ENCODE data around the gene EVI5.
"Not testable (repeated sequence)": the region's sequence is repeated elsewhere in the genome, so short reads cannot be mapped to it uniquely, and the experiment has no call there.

EVI5 gene

GRCh38 chr1:92619466-92620189, 165.3 kb downstream of the EVI5 start:
- no peak overlapping the region for H2AFZ ChIP-seq (ENCODE audit: low read depth, low read length)
- peaks cover 2% of the 10 kb centered on the region for H3K9me3 ChIP-seq (ENCODE audit: low read length)
- no peaks in the 10 kb centered on the region for H3K27me3 ChIP-seq (ENCODE audit: insufficient read depth, low read length)
- peaks cover 6% of the 10 kb centered on the region for H3K36me3 ChIP-seq (ENCODE audit: insufficient read depth, low read length)
- H3K4me1 ChIP-seq (ENCODE audit: insufficient read depth, low read length) = no peaks in the 10 kb centered on the region
- H3K4me3 ChIP-seq (ENCODE audit: low read length) = no peak overlapping the region

GRCh38 chr1:92601044-92601443, 183.9 kb downstream of the EVI5 start:
- H3K36me3 ChIP-seq (ENCODE audit: insufficient read depth, low read length) = peaks cover 3% of the 10 kb centered on the region
- H3K27me3 ChIP-seq (ENCODE audit: insufficient read depth, low read length) = no peaks in the 10 kb centered on the region

GRCh38 chr1:92599184-92599583, 185.7 kb downstream of the EVI5 start:
- Histone ChIP-seq H3K36me3 (ENCODE audit: insufficient read depth, low read length) (no peaks in the 10 kb centered on the region), H2AFZ (ENCODE audit: low read depth, low read length) (no peak overlapping the region), H3K4me3 (ENCODE audit: low read length) (no peak overlapping the region), H3K9me3 (ENCODE audit: low read length) (peaks cover 2% of the 10 kb centered on the region), H3K4me1 (ENCODE audit: insufficient read depth, low read length) (no peaks in the 10 kb centered on the region), H3K27me3 (ENCODE audit: insufficient read depth, low read length) (no peaks in the 10 kb centered on the region)

More at GRCh38 chr1:92601044-92601443, 183.9 kb downstream of the EVI5 start:
- Histone ChIP-seq H2AFZ (ENCODE audit: low read depth, low read length) (no peak overlapping the region), H3K4me1 (ENCODE audit: insufficient read depth, low read length) (no peaks in the 10 kb centered on the region), H3K9me3 (ENCODE audit: low read length) (peaks cover 2% of the 10 kb centered on the region), H3K4me3 (ENCODE audit: low read length) (no peak overlapping the region)

- not testable (repeated sequence) for H3K9me3 ChIP-seq (ENCODE audit: low read length); H3K27me3 ChIP-seq (ENCODE audit: insufficient read depth, low read length); H3K36me3 ChIP-seq (ENCODE audit: insufficient read depth, low read length); H2AFZ ChIP-seq (ENCODE audit: low read depth, low read length); H3K4me3 ChIP-seq (ENCODE audit: low read length); H3K4me1 ChIP-seq (ENCODE audit: insufficient read depth, low read length)
Observed at GRCh38 chr1:92589361-92589760, 195.5 kb downstream of the EVI5 start.

- H2AFZ ChIP-seq (ENCODE audit: low read depth, low read length) = no peak overlapping the region
- no peak overlapping the region for H3K4me3 ChIP-seq (ENCODE audit: low read length)
- H3K4me1 ChIP-seq (ENCODE audit: insufficient read depth, low read length) = no peaks in the 10 kb centered on the region
- H3K9me3 ChIP-seq (ENCODE audit: low read length) = peaks cover 4% of the 10 kb centered on the region
- H3K36me3 ChIP-seq (ENCODE audit: insufficient read depth, low read length) = no peaks in the 10 kb centered on the region
- H3K27me3 ChIP-seq (ENCODE audit: insufficient read depth, low read length) = no peaks in the 10 kb centered on the region
Observed at GRCh38 chr1:92587445-92587844, 197.5 kb downstream of the EVI5 start.

GRCh38 chr1:92585831-92586230, 199.1 kb downstream of the EVI5 start:
- no peak overlapping the region for H2AFZ ChIP-seq (ENCODE audit: low read depth, low read length)

GRCh38 chr1:92584810-92585209, 200.1 kb downstream of the EVI5 start:
- H3K27me3 ChIP-seq (ENCODE audit: insufficient read depth, low read length); H2AFZ ChIP-seq (ENCODE audit: low read depth, low read length); H3K4me3 ChIP-seq (ENCODE audit: low read length); H3K4me1 ChIP-seq (ENCODE audit: insufficient read depth, low read length); H3K9me3 ChIP-seq (ENCODE audit: low read length); H3K36me3 ChIP-seq (ENCODE audit: insufficient read depth, low read length): not testable (repeated sequence)

More at GRCh38 chr1:92585831-92586230, 199.1 kb downstream of the EVI5 start:
- Histone ChIP-seq H3K36me3 (ENCODE audit: insufficient read depth, low read length) (no peaks in the 10 kb centered on the region), H3K4me1 (ENCODE audit: insufficient read depth, low read length) (no peaks in the 10 kb centered on the region), H3K27me3 (ENCODE audit: insufficient read depth, low read length) (no peaks in the 10 kb centered on the region), H3K4me3 (ENCODE audit: low read length) (no peak overlapping the region), H3K9me3 (ENCODE audit: low read length) (peaks cover 4% of the 10 kb centered on the region)

GRCh38 chr1:92583821-92584760, 200.8 kb downstream of the EVI5 start:
- Histone ChIP-seq H3K27me3 (ENCODE audit: insufficient read depth, low read length) (no peaks in the 10 kb centered on the region), H2AFZ (ENCODE audit: low read depth, low read length) (no peak overlapping the region), H3K36me3 (ENCODE audit: insufficient read depth, low read length) (no peaks in the 10 kb centered on the region), H3K4me1 (ENCODE audit: insufficient read depth, low read length) (no peaks in the 10 kb centered on the region), H3K4me3 (ENCODE audit: low read length) (no peak overlapping the region), H3K9me3 (ENCODE audit: low read length) (peaks cover 3% of the 10 kb centered on the region)

GRCh38 chr1:92577261-92577895, 207.5 kb downstream of the EVI5 start:
- Histone ChIP-seq H2AFZ (ENCODE audit: low read depth, low read length) (no peak overlapping the region), H3K27me3 (ENCODE audit: insufficient read depth, low read length) (no peaks in the 10 kb centered on the region), H3K9me3 (ENCODE audit: low read length) (no peaks in the 10 kb centered on the region), H3K36me3 (ENCODE audit: insufficient read depth, low read length) (no peaks in the 10 kb centered on the region), H3K4me3 (ENCODE audit: low read length) (no peak overlapping the region), H3K4me1 (ENCODE audit: insufficient read depth, low read length) (no peaks in the 10 kb centered on the region)

- Histone ChIP-seq H3K36me3 (ENCODE audit: insufficient read depth, low read length) (no peaks in the 10 kb centered on the region), H2AFZ (ENCODE audit: low read depth, low read length) (no peak overlapping the region), H3K27me3 (ENCODE audit: insufficient read depth, low read length) (no peaks in the 10 kb centered on the region), H3K4me1 (ENCODE audit: insufficient read depth, low read length) (no peaks in the 10 kb centered on the region), H3K9me3 (ENCODE audit: low read length) (no peaks in the 10 kb centered on the region), H3K4me3 (ENCODE audit: low read length) (no peak overlapping the region)
Observed at GRCh38 chr1:92575123-92575522, 209.8 kb downstream of the EVI5 start.

GRCh38 chr1:92572520-92572919, 212.4 kb downstream of the EVI5 start:
- Histone ChIP-seq H3K4me3 (ENCODE audit: low read length) (no peak overlapping the region), H3K9me3 (ENCODE audit: low read length) (no peaks in the 10 kb centered on the region), H3K27me3 (ENCODE audit: insufficient read depth, low read length) (no peaks in the 10 kb centered on the region), H2AFZ (ENCODE audit: low read depth, low read length) (no peak overlapping the region), H3K36me3 (ENCODE audit: insufficient read depth, low read length) (peaks cover 2% of the 10 kb centered on the region), H3K4me1 (ENCODE audit: insufficient read depth, low read length) (no peaks in the 10 kb centered on the region)

GRCh38 chr1:92571578-92571977, 213.3 kb downstream of the EVI5 start:
- Histone ChIP-seq H3K36me3 (ENCODE audit: insufficient read depth, low read length) (peaks cover 2% of the 10 kb centered on the region), H3K4me3 (ENCODE audit: low read length) (no peak overlapping the region), H3K9me3 (ENCODE audit: low read length) (no peaks in the 10 kb centered on the region), H2AFZ (ENCODE audit: low read depth, low read length) (no peak overlapping the region), H3K27me3 (ENCODE audit: insufficient read depth, low read length) (no peaks in the 10 kb centered on the region), H3K4me1 (ENCODE audit: insufficient read depth, low read length) (no peaks in the 10 kb centered on the region)
